Liver (tissue), 3 donors: ENCODE results near the gene PLCD1.

Experiments
- ATF3 ChIP-seq: IDR thresholded peaks from 2 replicates; pipeline ENCODE4 v1.6.1; 2016; ENCODE audit warnings: antibody characterized with exemption
- CTCF ChIP-seq: fragments of 150-350 bp; IDR thresholded peaks from 2 replicates; pipeline ENCODE4 v1.5.1; 2017; ENCODE audit warnings: improper control_type of control experiment, low read depth, low read length; ENCODE audit not compliant: missing input control
- FOXA1 ChIP-seq: IDR thresholded peaks from 2 replicates; pipeline ENCODE4 v1.6.1; 2016; ENCODE audit warnings: antibody characterized with exemption
- GABPA ChIP-seq, 2 donors: IDR thresholded peaks in 1 of 2; conservative IDR thresholded peaks in 1 of 2; 2 replicates each; pipeline ENCODE4 v1.6.1; 2016; ENCODE audit warnings: antibody characterized with exemption in 2 of 2, mild to moderate bottlenecking in 1 of 2, moderate library complexity in 1 of 2
- HNF4A ChIP-seq, 2 donors: conservative IDR thresholded peaks; 2 replicates each; pipeline ENCODE4 v1.6.1; 2016; ENCODE audit warnings: antibody characterized with exemption in 2 of 2, mild to moderate bottlenecking in 2 of 2
- JUND ChIP-seq, 2 donors: IDR thresholded peaks; 2 replicates each; pipeline ENCODE4 v1.6.1; 2016; ENCODE audit warnings: antibody characterized with exemption in 2 of 2
- MAX ChIP-seq: IDR thresholded peaks from 2 replicates; pipeline ENCODE4 v1.6.1; 2016; ENCODE audit warnings: antibody characterized with exemption
- RAD21 ChIP-seq, 2 donors: IDR thresholded peaks; 2 replicates each; pipeline ENCODE4 v1.6.1; 2016; ENCODE audit warnings: antibody characterized with exemption in 2 of 2, mild to moderate bottlenecking in 2 of 2
- REST ChIP-seq: IDR thresholded peaks from 2 replicates; pipeline ENCODE4 v1.6.1; 2016; ENCODE audit warnings: antibody characterized with exemption, mild to moderate bottlenecking
- RXRA ChIP-seq, 2 donors: IDR thresholded peaks; 2 replicates each; pipeline ENCODE4 v1.6.1; 2017 to 2018; ENCODE audit warnings: antibody characterized with exemption in 2 of 2, mild to moderate bottlenecking in 1 of 2
- SP1 ChIP-seq: IDR thresholded peaks from 2 replicates; pipeline ENCODE4 v1.6.1; 2018; ENCODE audit warnings: antibody characterized with exemption, mild to moderate bottlenecking
- TAF1 ChIP-seq: conservative IDR thresholded peaks from 2 replicates; pipeline ENCODE4 v1.6.1; 2016; ENCODE audit warnings: antibody characterized with exemption, mild to moderate bottlenecking
- YY1 ChIP-seq: IDR thresholded peaks from 2 replicates; pipeline ENCODE4 v1.6.1; 2016; ENCODE audit warnings: antibody characterized with exemption, mild to moderate bottlenecking
- ZBTB33 ChIP-seq: IDR thresholded peaks from 2 replicates; pipeline ENCODE4 v1.6.1; 2016; ENCODE audit warnings: antibody characterized with exemption
- donor health status: healthy.
- donor health status: healthy.

- no peak for TF ChIP-seq CTCF
- no peak for TF ChIP-seq TAF1
- TF ChIP-seq ZBTB33, result no peak
- no peak for TF ChIP-seq GABPA (IDR thresholded peaks at IDR 0.05 in 1 of 2, conservative IDR thresholded peaks at IDR 0.05 in 1 of 2)
- no peak for TF ChIP-seq FOXA1
- TF ChIP-seq RAD21 (IDR thresholded peaks at IDR 0.05), result no peak
- no peak for TF ChIP-seq HNF4A (conservative IDR thresholded peaks at IDR 0.05)
- no peak for TF ChIP-seq SP1
- TF ChIP-seq MAX, result no peak
- no peak for TF ChIP-seq REST
- TF ChIP-seq RXRA (IDR thresholded peaks at IDR 0.05), result no peak
- TF ChIP-seq JUND (IDR thresholded peaks at IDR 0.05), result no peak
- no peak for TF ChIP-seq YY1
- no peak for TF ChIP-seq ATF3
These were observed 9.6 kb downstream of the PLCD1 start for GRCh38 chr3:38019658-38020341.
